ENCODE data around the gene STARD3.

The STARD3 gene

GRCh38 chr17:39674179-39674578 lies 37.2 kb downstream of the STARD3 start:
- DNase-seq: no peak

- peak; percentile 36 for DNase-seq
These were observed 37.9 kb downstream of the STARD3 start for GRCh38 chr17:39674702-39675389.

- DNase-seq: no peak
These were observed 38.6 kb downstream of the STARD3 start for GRCh38 chr17:39675390-39676082.

GRCh38 chr17:39676198-39676819 lies 39.4 kb downstream of the STARD3 start:
- peak; percentile 48 for DNase-seq

- no peak for DNase-seq
These were observed 40.1 kb downstream of the STARD3 start for GRCh38 chr17:39677072-39677471.

GRCh38 chr17:39677542-39678339 lies 40.8 kb downstream of the STARD3 start:
- no peak for DNase-seq

- no peak for DNase-seq
These were observed 41.6 kb downstream of the STARD3 start for GRCh38 chr17:39678340-39679116.

GRCh38 chr17:39679521-39680192 lies 42.7 kb downstream of the STARD3 start:
- DNase-seq: no peak

- DNase-seq: no peak
These were observed 46.5 kb downstream of the STARD3 start for GRCh38 chr17:39683295-39683939.

- no peak for DNase-seq
These were observed 47.6 kb downstream of the STARD3 start for GRCh38 chr17:39684369-39685192.

GRCh38 chr17:39687101-39687545 lies 50.2 kb downstream of the STARD3 start:
- no peak for DNase-seq

GRCh38 chr17:39687546-39688474 lies 50.9 kb downstream of the STARD3 start, which contains the start of gene PGAP3:
PGAP3 (minus strand) TSS chr17:39688057; CDS start chr17:39688014, 43 bp downstream.
- peak; percentile 95 for DNase-seq

- no peak for DNase-seq
These were observed 51.5 kb downstream of the STARD3 start for GRCh38 chr17:39688475-39688835.

- DNase-seq: no peak
These were observed 52.0 kb downstream of the STARD3 start for GRCh38 chr17:39688945-39689344.

GRCh38 chr17:39694593-39694992 lies 57.6 kb downstream of the STARD3 start:
- DNase-seq: no peak

- no peak for DNase-seq
These were observed 58.1 kb downstream of the STARD3 start for GRCh38 chr17:39695089-39695474.

- DNase-seq: no peak
These were observed 59.8 kb downstream of the STARD3 start for GRCh38 chr17:39696731-39697130.

GRCh38 chr17:39697961-39698360 lies 61.0 kb downstream of the STARD3 start:
- DNase-seq: no peak
